Duodenal mucosa (tissue), 2 donors: ENCODE data around the gene ZNF620.
A peak's percentile ranks its signal among the peaks of the same experiment; 100 is the strongest.

Experiments used
- H3K27ac ChIP-seq: one replicate; pipeline ENCODE4 v1.7.0; 2013; ENCODE audit warnings: low read depth, low read length
- H3K27me3 ChIP-seq, 2 donors: one replicate each; pipeline ENCODE4 v1.7.0; 2013; ENCODE audit warnings: low read length in 2 of 2, control low read depth in 1 of 2; ENCODE audit not compliant: insufficient read depth in 2 of 2, control insufficient read depth in 1 of 2
- H3K36me3 ChIP-seq, 2 donors: one replicate each; pipeline ENCODE4 v1.7.0; 2013; ENCODE audit warnings: low read length in 2 of 2, control low read depth in 1 of 2; ENCODE audit not compliant: insufficient read depth in 2 of 2, control insufficient read depth in 1 of 2
- H3K4me1 ChIP-seq, 2 donors: one replicate each; pipeline ENCODE4 v1.7.0; 2013; ENCODE audit warnings: low read length in 2 of 2, control low read depth in 1 of 2; ENCODE audit not compliant: insufficient read depth in 2 of 2, control insufficient read depth in 1 of 2
- H3K4me3 ChIP-seq, 2 donors: one replicate each; pipeline ENCODE4 v1.7.0; 2013; ENCODE audit warnings: low read length in 2 of 2, low read depth in 1 of 2
- H3K9ac ChIP-seq, 2 donors: one replicate each; pipeline ENCODE4 v1.7.0; 2013; ENCODE audit warnings: low read length in 2 of 2, low read depth in 1 of 2
- H3K9me3 ChIP-seq, 2 donors: one replicate each; pipeline ENCODE4 v1.7.0; 2013; ENCODE audit warnings: low read length in 2 of 2, control low read depth in 1 of 2; ENCODE audit not compliant: control insufficient read depth in 1 of 2

Gene ZNF620

GRCh38 chr3:40465111-40465407, 40.8 kb upstream of the ZNF620 start:
- no peak overlapping the region for H3K9ac ChIP-seq
- no peaks in the 10 kb centered on the region for H3K4me1 ChIP-seq
- peaks cover 3 to 30% of the 10 kb centered on the region in 2 donors for H3K36me3 ChIP-seq
- H3K27me3 ChIP-seq, result no peaks in the 10 kb centered on the region
- H3K27ac ChIP-seq, result no peak overlapping the region
- no peak overlapping the region for H3K4me3 ChIP-seq
- no peaks in the 10 kb centered on the region for H3K9me3 ChIP-seq

GRCh38 chr3:40465456-40465855, 40.4 kb upstream of the ZNF620 start:
- Histone ChIP-seq H3K4me1 (no peaks in the 10 kb centered on the region), H3K9me3 (no peaks in the 10 kb centered on the region), H3K4me3 (no peak overlapping the region), H3K27ac (no peak overlapping the region), H3K36me3 (peaks cover 0 to 26% of the 10 kb centered on the region in 2 donors), H3K9ac (no peak overlapping the region), H3K27me3 (no peaks in the 10 kb centered on the region)

GRCh38 chr3:40468018-40468417, 37.8 kb upstream of the ZNF620 start:
- H3K36me3 ChIP-seq, result peaks cover 0 to 12% of the 10 kb centered on the region in 2 donors
- H3K9ac ChIP-seq, result no peak overlapping the region
- no peaks in the 10 kb centered on the region for H3K27me3 ChIP-seq
- no peak overlapping the region for H3K27ac ChIP-seq
- no peaks in the 10 kb centered on the region for H3K4me1 ChIP-seq
- no peaks in the 10 kb centered on the region for H3K9me3 ChIP-seq
- no peak overlapping the region for H3K4me3 ChIP-seq

- H3K27me3 ChIP-seq, result no peaks in the 10 kb centered on the region
- no peaks in the 10 kb centered on the region for H3K9me3 ChIP-seq
- no peak overlapping the region for H3K27ac ChIP-seq
- no peaks in the 10 kb centered on the region for H3K4me1 ChIP-seq
- no peak overlapping the region for H3K4me3 ChIP-seq
- no peak overlapping the region for H3K9ac ChIP-seq
- no peaks in the 10 kb centered on the region for H3K36me3 ChIP-seq
Measured at GRCh38 chr3:40470701-40471100, 35.1 kb upstream of the ZNF620 start.

GRCh38 chr3:40476478-40477470, 29.1 kb upstream of the ZNF620 start, which contains the start of gene ZNF619:
Gene ZNF619, plus strand, starts transcription at chr3:40477122. Its CDS starts 858 bp downstream, at chr3:40477980.
- Histone ChIP-seq H3K9me3 (no peaks in the 10 kb centered on the region), H3K4me1 (peaks cover 6 to 7% of the 10 kb centered on the region in 2 donors), H3K4me3 (peak within 1 kb of the TSS; percentile 87 to 95), H3K9ac (peak within 1 kb of the TSS; percentile 76 to 85), H3K27ac (no peak within 1 kb of the TSS), H3K36me3 (peaks cover 0 to 14% of the 10 kb centered on the region in 2 donors), H3K27me3 (no peaks in the 10 kb centered on the region)

- H3K27ac ChIP-seq, result no peak overlapping the region
- peak overlapping the region; percentile 76 to 85 for H3K9ac ChIP-seq
Measured at GRCh38 chr3:40477666-40478065, 28.2 kb upstream of the ZNF620 start.

GRCh38 chr3:40487172-40487571, 18.7 kb upstream of the ZNF620 start:
- peaks cover 32 to 45% of the 10 kb centered on the region in 2 donors for H3K36me3 ChIP-seq
- no peaks in the 10 kb centered on the region for H3K4me1 ChIP-seq
- peaks cover 15 to 22% of the 10 kb centered on the region in 2 donors for H3K9me3 ChIP-seq
- no peaks in the 10 kb centered on the region for H3K27me3 ChIP-seq
- no peak overlapping the region for H3K4me3 ChIP-seq
- no peak overlapping the region for H3K27ac ChIP-seq
- no peak overlapping the region for H3K9ac ChIP-seq

More at GRCh38 chr3:40477666-40478065, 28.2 kb upstream of the ZNF620 start:
- Histone ChIP-seq H3K9me3 (no peaks in the 10 kb centered on the region), H3K4me3 (peak overlapping the region; percentile 87 to 95), H3K36me3 (peaks cover 5 to 23% of the 10 kb centered on the region in 2 donors), H3K4me1 (peaks cover 6 to 7% of the 10 kb centered on the region in 2 donors), H3K27me3 (no peaks in the 10 kb centered on the region)

- H3K27ac ChIP-seq, result no peak overlapping the region
Measured at GRCh38 chr3:40490916-40491315, 14.9 kb upstream of the ZNF620 start.

GRCh38 chr3:40494698-40495097, 11.1 kb upstream of the ZNF620 start:
- H3K36me3 ChIP-seq, result no peaks in the 10 kb centered on the region
- no peak overlapping the region for H3K9ac ChIP-seq
- H3K27ac ChIP-seq, result no peak overlapping the region
- H3K9me3 ChIP-seq, result no peaks in the 10 kb centered on the region
- no peak overlapping the region for H3K4me3 ChIP-seq
- no peaks in the 10 kb centered on the region for H3K27me3 ChIP-seq
- no peaks in the 10 kb centered on the region for H3K4me1 ChIP-seq

More at GRCh38 chr3:40490916-40491315, 14.9 kb upstream of the ZNF620 start:
- Histone ChIP-seq H3K4me1 (no peaks in the 10 kb centered on the region), H3K9ac (no peak overlapping the region), H3K9me3 (peaks cover 15 to 22% of the 10 kb centered on the region in 2 donors), H3K27me3 (no peaks in the 10 kb centered on the region), H3K4me3 (no peak overlapping the region), H3K36me3 (peaks cover 22 to 23% of the 10 kb centered on the region in 2 donors)

- Histone ChIP-seq H3K27ac (no peak overlapping the region), H3K36me3 (no peaks in the 10 kb centered on the region), H3K4me1 (no peaks in the 10 kb centered on the region), H3K9ac (no peak overlapping the region), H3K27me3 (no peaks in the 10 kb centered on the region), H3K9me3 (no peaks in the 10 kb centered on the region), H3K4me3 (no peak overlapping the region)
Measured at GRCh38 chr3:40497288-40497687, 8.6 kb upstream of the ZNF620 start.
